ENCODE results near the gene MTX1.

GRCh38 chr1:155177918-155178281 is 30.6 kb upstream of the MTX1 start:
- TF ChIP-seq CTCF (optimal IDR thresholded peaks at IDR 0.05 in 1 of 3, IDR thresholded peaks at IDR 0.05 in 1 of 3, conservative IDR thresholded peaks at IDR 0.05 in 1 of 3; ENCODE audit: extremely low read depth in 1 of 3, insufficient read depth in 2 of 3, low read length in 3 of 3) (no peak), EZH2 (IDR thresholded peaks at IDR 0.05; ENCODE audit: low read length) (no peak)

Measured in keratinocyte (primary cell).